ENCODE results near the gene SPTBN5.

SPTBN5 gene

GRCh38 chr15:41926185-41927056 is 32.6 kb upstream of the SPTBN5 start:
- in situ Hi-C loops (cut with MboI; ENCODE audit: low sequenced_read_pairs), result no loop called here

DNA sequence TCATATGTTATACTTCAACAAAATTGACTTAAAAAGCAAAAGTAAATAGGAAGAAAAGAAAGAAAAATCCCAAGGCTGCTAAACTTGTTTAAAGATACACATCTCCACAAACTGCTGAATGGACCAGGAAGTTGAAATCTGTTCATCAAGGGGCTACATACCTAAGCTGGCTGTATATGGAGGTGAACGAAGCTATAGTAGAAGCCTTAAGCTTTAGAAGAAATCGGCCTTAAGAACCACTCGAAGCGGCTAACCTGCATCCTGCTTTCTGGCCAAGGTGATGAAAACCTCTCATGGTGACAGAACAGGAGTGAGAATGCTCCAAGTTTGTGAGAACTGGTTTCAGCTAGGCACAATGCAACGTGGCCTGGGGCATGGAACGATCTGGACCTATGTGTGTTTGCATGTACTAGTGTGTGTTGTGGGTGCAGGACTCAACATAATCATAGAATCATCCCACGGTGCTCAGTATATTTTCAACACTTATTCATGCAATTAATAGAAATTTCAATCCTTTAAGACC is 31.3 kb upstream of the SPTBN5 start:
- in situ Hi-C loops (cut with MboI; ENCODE audit: low sequenced_read_pairs), result no loop called here

GRCh38 chr15:41923401-41923997 is 29.6 kb upstream of the SPTBN5 start:
- in situ Hi-C loops (cut with MboI; ENCODE audit: low sequenced_read_pairs), result no loop called here

GRCh38 chr15:41922353-41922752 is 28.5 kb upstream of the SPTBN5 start:
- in situ Hi-C loops (cut with MboI; ENCODE audit: low sequenced_read_pairs), result no loop called here

DNA sequence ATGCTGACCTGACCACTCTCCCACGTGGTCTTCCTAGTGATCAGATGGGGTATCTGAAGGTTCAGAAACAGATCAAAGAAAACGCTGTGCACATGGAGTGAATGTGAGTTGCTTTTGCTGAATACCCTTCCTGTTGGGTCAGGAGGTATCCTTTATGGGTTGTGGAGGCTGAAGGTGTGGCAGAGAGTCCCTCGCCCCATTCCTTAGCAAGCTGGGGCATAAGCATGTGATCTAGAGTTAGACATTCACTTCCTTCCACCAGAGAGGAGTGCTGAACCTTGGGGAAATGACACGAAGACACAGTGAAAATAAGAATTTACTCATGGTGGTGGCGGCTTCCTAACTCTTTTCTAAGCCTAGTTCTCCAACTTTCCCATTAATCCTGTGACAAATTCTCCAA is 27.8 kb upstream of the SPTBN5 start:
- in situ Hi-C loops (cut with MboI; ENCODE audit: low sequenced_read_pairs), result no loop called here

GRCh38 chr15:41921167-41921566 is 27.3 kb upstream of the SPTBN5 start:
- in situ Hi-C loops (cut with MboI; ENCODE audit: low sequenced_read_pairs), result no loop called here

- in situ Hi-C loops (cut with MboI; ENCODE audit: low sequenced_read_pairs), result no loop called here
Observed at GRCh38 chr15:41919954-41920538, 26.2 kb upstream of the SPTBN5 start.

DNA sequence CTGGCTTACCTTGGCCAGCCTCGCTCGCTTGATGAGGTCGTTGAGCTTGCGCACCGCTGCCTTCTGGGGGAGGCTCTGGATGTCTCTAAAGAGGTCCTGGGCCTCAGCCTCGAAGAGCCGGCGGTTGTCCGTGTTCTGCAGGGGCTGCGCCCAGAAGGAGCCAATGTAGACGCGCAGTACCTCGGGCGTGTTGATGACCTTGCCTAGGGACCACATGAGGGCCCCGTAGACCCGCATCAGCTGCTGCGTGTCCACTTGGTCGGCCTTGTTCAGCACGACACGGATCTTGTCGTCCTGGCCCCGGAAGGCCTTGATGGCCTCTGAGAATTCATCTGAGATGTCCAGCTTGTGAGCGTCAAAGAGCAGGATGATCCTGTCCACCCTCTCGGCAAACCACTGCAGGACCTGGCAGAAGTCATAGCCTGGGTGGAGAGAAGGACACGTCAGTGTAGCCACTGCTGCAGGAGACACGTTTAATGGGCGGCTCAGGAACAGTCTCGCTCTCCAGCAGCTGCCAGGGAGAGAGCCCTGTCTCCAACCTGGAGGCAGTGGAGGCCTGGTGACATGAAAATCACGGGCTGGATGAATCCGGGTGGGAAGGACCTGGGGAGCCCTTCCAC is 25.5 kb upstream of the SPTBN5 start:
- in situ Hi-C loops (cut with MboI; ENCODE audit: low sequenced_read_pairs), result no loop called here

- in situ Hi-C loops (cut with MboI; ENCODE audit: low sequenced_read_pairs), result no loop called here
Observed at GRCh38 chr15:41918506-41919126, 24.8 kb upstream of the SPTBN5 start.

- in situ Hi-C loops (cut with MboI; ENCODE audit: low sequenced_read_pairs), result no loop called here
Observed at GRCh38 chr15:41917767-41918430, 24.0 kb upstream of the SPTBN5 start.

- in situ Hi-C loops (cut with MboI; ENCODE audit: low sequenced_read_pairs), result no loop called here
Observed at GRCh38 chr15:41915255-41915994, 21.6 kb upstream of the SPTBN5 start.

DNA sequence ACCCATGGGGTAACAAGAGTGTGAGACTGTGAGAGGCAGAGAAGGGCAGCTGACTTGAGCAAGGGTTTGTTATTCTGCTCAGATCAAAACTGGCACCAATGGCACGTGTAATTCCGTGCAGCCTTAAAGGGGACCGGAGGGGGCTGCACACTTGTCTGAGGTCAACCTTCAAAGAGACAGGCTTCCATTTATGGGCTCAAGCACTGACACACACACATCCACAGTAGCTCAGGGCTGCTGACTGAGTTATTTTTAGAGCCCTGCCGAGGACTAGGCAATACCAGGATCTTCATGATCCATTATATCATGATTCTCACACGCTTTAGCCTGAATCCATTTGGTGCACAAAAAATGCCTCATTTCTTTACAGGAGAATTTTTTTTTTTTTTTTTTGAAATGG is 20.6 kb upstream of the SPTBN5 start:
- in situ Hi-C loops (cut with MboI; ENCODE audit: low sequenced_read_pairs), result no loop called here

DNA sequence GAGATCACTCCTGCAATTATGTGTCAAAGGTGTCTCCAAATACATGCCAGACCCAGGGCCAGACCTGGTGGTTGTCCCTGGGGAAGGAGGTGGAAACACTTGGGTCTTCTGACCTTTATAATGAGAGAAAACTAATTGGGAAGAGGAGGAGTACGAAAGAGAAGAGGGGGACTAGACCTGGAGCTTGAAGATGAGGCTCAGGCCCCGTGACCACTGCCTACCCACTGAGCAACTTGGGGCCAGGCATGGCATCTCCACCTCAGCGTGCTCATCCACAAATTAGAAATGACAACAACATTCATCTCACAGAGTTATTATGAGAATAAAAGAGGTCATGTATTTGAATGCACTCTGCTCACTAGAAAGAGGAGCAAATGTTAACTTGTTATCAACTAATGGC is 19.4 kb upstream of the SPTBN5 start:
- in situ Hi-C loops (cut with MboI; ENCODE audit: low sequenced_read_pairs), result no loop called here

DNA sequence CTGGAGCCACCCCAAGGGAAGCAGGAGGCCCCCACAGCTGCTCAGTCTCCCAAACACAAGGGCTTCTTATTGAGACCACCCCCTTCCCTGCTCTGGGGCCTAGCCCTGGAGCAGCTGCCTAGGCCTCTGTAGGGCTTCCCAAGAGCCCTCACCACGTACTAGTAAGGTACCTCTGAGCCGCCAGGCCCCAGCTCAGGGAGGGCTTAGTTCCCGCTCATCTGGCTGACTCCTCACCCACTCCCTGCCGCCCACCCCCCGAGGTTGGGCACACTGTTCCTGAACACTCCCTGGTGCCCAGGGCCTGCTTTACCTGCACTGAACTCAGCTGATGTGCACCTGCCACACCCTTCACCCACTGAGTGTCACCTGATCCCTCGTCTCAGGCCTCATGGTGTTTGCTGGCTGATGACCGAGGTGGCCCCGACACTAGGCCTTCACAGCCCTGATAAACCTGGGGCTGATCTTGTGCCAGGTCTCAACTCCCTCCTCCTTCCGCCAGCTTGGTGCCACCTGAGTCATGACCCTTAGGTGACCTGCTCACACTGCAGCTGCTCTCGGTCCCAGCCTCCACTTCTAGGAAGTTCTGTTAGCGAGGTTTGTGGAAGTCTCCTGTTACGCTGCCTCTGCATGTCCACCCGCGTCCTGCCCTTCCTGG is 18.0 kb upstream of the SPTBN5 start:
- in situ Hi-C loops (cut with MboI; ENCODE audit: low sequenced_read_pairs), result no loop called here

DNA sequence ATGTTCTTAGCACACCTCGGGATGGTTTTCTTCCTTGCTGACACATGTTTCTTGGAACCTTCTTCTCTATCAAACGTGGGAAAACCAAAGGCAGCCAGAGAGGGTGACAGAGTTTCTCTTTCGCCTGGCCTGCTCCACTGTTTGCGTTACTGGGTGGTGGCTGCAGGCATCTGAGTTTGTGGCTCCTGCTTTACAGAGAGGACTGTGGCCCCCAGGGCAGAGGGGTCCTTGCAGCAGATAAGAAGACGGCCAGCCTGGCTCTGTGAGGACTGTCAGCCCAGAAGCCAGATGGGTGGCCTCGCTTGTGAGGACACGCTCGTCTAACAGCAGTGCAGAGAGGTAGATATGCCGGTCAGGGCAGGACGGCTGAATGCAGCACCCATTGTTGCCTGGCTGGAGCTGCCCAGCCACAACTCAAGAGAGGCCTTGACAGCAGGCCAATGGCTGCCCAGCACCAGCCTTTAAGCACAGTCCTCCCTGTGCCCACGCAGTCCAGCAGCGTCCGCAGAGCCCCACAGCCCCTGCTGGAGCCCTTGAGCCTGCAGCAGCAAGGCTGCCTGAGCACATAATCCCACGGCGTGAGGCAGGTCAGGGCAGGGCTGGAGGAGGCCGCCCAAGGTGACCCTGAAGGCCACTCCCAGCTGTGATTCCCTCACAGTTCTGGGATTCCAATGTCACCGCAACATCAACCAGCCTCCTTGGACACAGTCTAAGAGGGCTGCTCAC is 15.0 kb upstream of the SPTBN5 start:
- in situ Hi-C loops (cut with MboI; ENCODE audit: low sequenced_read_pairs), result no loop called here

DNA sequence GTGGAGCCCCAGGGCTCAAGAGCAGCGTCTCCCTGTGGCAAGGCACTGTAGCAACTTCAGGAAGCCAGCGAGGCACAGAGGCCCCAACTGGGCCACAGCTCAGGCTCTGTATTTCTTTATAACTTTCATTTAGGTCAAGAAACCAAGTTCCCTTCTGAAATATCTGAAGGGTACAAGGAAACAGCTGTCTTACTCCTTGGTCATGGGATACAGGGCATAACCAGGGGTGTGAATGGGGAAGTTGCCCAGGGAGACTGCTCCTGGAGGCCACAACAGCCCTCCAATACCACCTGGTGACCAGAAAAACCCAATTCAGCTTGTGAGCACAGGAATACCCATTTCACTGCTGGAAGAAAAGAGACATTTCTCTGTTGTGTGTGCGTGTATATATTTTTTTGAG is 13.3 kb upstream of the SPTBN5 start:
- in situ Hi-C loops (cut with MboI; ENCODE audit: low sequenced_read_pairs), result no loop called here

- in situ Hi-C loops (cut with MboI; ENCODE audit: low sequenced_read_pairs), result no loop called here
Observed at GRCh38 chr15:41906608-41907007, 12.8 kb upstream of the SPTBN5 start.

DNA sequence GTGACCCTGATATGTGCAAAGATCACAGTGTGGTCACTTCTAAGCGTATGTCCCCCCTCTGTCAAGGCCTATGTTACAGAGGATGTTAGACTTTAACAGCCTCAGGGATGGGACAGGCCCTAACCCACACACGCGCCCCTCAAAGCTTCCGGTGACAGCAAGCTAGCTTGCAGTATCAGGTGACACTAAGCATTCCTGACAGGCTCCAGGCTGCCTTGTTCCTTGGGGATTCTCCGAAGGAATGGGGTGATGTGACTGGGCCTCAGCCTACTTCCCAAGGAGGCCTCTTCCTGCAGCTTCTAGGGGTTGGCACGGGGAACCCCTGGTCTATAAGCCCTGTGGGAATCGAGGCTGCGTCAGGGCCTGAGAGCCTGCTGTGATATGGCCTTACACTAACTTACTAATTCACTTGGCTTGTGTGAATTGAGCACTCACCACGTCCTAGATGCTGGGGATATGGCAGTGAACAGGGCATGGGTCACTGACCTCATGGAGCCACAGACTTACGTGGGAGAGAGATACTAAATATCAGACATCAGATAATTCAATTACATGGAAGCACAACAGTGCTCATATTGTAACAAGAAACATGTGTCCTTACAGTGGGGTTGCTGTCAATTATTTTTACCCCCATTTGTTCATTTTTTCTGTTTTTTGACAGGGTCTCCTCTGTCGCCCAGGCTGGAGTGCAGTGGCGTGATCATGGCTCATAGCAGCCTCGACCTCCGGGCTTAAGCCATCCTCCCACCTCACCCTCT is 11.4 kb upstream of the SPTBN5 start:
- in situ Hi-C loops (cut with MboI; ENCODE audit: low sequenced_read_pairs), result no loop called here
